B cell (primary cell): ENCODE results near the gene LSM4.

Source experiments
- CTCF ChIP-seq: fragments of 200-600 bp; IDR thresholded peaks from one replicate; pipeline ENCODE4 v1.8.0; 2022; ENCODE audit warnings: antibody characterized with exemption, mild to moderate bottlenecking
- EZH2 ChIP-seq: IDR thresholded peaks from 2 replicates; pipeline ENCODE4 v1.6.1; 2012; ENCODE audit warnings: borderline replicate concordance, low read depth, mild to moderate bottlenecking, moderate library complexity, low read length; ENCODE audit not compliant: insufficient read depth, poor library complexity, severe bottlenecking

DNA sequence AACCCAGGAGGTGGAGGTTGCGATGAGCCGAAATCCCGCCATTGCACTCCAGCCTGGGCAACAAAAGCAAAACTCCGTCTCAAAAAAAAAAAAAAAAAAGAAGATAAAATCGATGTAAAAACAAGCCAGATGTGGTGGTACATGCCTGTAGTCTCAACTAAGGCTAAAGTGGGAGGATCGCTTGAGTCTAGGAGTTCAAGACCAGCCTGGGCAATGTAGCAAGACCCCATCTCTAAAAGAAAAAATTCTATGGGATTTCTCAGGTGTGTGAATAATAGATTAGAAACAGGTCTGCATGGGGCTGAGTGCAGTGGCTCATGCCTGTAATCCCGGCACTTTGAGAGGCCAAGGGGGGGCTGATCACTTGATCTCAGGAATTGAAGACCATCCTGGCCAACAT, 28.7 kb upstream of the LSM4 start:
- TF ChIP-seq CTCF = no peak
- no peak for TF ChIP-seq EZH2
